K562 (cell line): ENCODE measurements around the gene ANO1.

Source experiments
- MAFF ChIP-seq: IDR thresholded peaks from 2 replicates; pipeline ENCODE4 v1.6.1; 2012; ENCODE audit warnings: low read length, improper control_type of control experiment
- POLR2AphosphoS5 ChIP-seq: IDR thresholded peaks from 2 replicates; pipeline ENCODE4 v1.6.1; 2011; ENCODE audit warnings: mild to moderate bottlenecking, low read depth, low read length, moderate library complexity; ENCODE audit not compliant: control insufficient read depth, insufficient read depth
- RNF2 ChIP-seq: sonication (generic); IDR thresholded peaks from 2 replicates; pipeline ENCODE4 v1.6.1; 2016
- SMARCB1 ChIP-seq: IDR thresholded peaks from 2 replicates; pipeline ENCODE4 v1.6.1; 2011; ENCODE audit warnings: improper control_type of control experiment, low read depth; ENCODE audit not compliant: insufficient read length
- TF ChIP-seq, protein P1 (sequence below): sonication (generic); formaldehyde crosslinking; IDR thresholded peaks from 2 replicates; pipeline ENCODE4 v1.8.1; 2022; ENCODE audit warnings: missing genetic modification reagents
- TF ChIP-seq, protein P2 (sequence below): fragments of 450-650 bp; IDR thresholded peaks from one replicate; pipeline ENCODE4 v1.6.1; 2018; ENCODE audit warnings: mild to moderate bottlenecking, moderate library complexity; ENCODE audit not compliant: partially characterized antibody

DNA sequence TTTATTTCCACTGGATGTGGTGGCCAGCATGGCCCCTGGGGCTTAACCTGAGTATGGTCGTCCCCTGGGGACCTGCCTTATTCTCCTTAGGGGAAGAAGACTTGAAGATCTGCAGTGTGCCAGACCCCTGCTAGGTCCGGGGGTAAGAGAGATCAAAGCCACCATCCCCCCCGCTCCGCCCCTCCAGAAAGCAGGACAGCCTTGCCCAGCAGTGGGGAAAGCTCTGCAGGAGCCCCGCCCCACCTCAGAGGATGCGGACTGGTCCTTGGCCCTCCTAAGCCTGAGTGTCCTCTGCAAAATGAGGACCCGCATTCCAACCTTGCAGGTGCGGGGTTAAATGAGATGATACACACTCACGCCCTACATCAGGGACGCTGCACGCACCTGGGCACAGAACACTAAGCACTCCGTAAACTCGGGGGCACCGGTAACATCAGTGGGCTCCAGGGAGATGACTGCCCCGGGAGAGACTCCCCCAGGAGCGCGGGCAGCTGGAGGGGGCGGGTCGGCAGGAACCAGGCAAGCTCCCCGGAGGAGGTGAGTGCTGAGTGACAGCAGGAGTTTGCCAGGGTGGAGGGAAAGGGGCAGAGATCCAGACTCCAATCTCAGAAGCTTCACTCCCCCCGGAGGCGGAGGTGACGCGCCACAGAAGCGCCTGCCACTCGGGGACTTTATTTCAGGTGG is 564 bp upstream of the ANO1 start:
- TF ChIP-seq, protein P1, sequence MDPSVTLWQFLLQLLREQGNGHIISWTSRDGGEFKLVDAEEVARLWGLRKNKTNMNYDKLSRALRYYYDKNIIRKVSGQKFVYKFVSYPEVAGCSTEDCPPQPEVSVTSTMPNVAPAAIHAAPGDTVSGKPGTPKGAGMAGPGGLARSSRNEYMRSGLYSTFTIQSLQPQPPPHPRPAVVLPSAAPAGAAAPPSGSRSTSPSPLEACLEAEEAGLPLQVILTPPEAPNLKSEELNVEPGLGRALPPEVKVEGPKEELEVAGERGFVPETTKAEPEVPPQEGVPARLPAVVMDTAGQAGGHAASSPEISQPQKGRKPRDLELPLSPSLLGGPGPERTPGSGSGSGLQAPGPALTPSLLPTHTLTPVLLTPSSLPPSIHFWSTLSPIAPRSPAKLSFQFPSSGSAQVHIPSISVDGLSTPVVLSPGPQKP (CRISPR knock-in tag): no peak
- no peak for TF ChIP-seq SMARCB1
- TF ChIP-seq, protein P2, sequence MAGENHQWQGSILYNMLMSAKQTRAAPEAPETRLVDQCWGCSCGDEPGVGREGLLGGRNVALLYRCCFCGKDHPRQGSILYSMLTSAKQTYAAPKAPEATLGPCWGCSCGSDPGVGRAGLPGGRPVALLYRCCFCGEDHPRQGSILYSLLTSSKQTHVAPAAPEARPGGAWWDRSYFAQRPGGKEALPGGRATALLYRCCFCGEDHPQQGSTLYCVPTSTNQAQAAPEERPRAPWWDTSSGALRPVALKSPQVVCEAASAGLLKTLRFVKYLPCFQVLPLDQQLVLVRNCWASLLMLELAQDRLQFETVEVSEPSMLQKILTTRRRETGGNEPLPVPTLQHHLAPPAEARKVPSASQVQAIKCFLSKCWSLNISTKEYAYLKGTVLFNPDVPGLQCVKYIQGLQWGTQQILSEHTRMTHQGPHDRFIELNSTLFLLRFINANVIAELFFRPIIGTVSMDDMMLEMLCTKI: no peak
- no peak for TF ChIP-seq POLR2AphosphoS5
- no peak for TF ChIP-seq MAFF
- TF ChIP-seq RNF2: no peak
